Skin of body (tissue), 2 donors: Measurements from ENCODE around the gene MOB3B. TPM values are rescaled to one million over a fixed set of nuclear protein-coding genes. Genes with fewer than 3 reads are reported as not detected.
A peak's percentile ranks its signal among the peaks of the same experiment; 100 is the strongest.
"Not testable (repeated sequence)": the region's sequence is repeated elsewhere in the genome, so short reads cannot be mapped to it uniquely, and the experiment has no call there.

Experiments
- DNase-seq: peaks from one replicate; lab custom pipeline; 2025; lab: John Stamatoyannopoulos, UW
- total RNA-seq: library from RNA; depleted of rRNA; stranded (reverse); fragments of >200 nt; gene quantifications from one replicate; pipeline ENCODE4 v1.2.3, GENCODE V29; 2014

MOB3B gene
- total RNA-seq, 1 donor from 2014 or later, result 4.5 TPM

- no peak for DNase-seq
These were observed 103.6 kb downstream of the MOB3B start for GRCh38 chr9:27425827-27426510.

GRCh38 chr9:27423915-27424710, 105.5 kb downstream of the MOB3B start:
- no peak for DNase-seq

- no peak for DNase-seq
These were observed 107.3 kb downstream of the MOB3B start for GRCh38 chr9:27422279-27422834.

GRCh38 chr9:27421577-27421976, 108.0 kb downstream of the MOB3B start:
- DNase-seq, result no peak

- not testable (repeated sequence) for DNase-seq
These were observed 110.1 kb downstream of the MOB3B start for GRCh38 chr9:27419558-27419957.

GRCh38 chr9:27414220-27414761, 115.3 kb downstream of the MOB3B start:
- peak; percentile 80 for DNase-seq

- DNase-seq, result peak; percentile 80
These were observed 115.9 kb downstream of the MOB3B start for GRCh38 chr9:27413511-27414219.

- no peak for DNase-seq
These were observed 116.7 kb downstream of the MOB3B start for GRCh38 chr9:27412963-27413362.

GRCh38 chr9:27412081-27412480, 117.5 kb downstream of the MOB3B start:
- DNase-seq, result no peak

GRCh38 chr9:27408482-27408881, 121.1 kb downstream of the MOB3B start:
- no peak for DNase-seq

- DNase-seq, result no peak
These were observed 121.6 kb downstream of the MOB3B start for GRCh38 chr9:27408001-27408400.

- DNase-seq, result no peak
These were observed 122.1 kb downstream of the MOB3B start for GRCh38 chr9:27407491-27407890.

- no peak for DNase-seq
These were observed 125.0 kb downstream of the MOB3B start for GRCh38 chr9:27404661-27405060.

- no peak for DNase-seq
These were observed 127.0 kb downstream of the MOB3B start for GRCh38 chr9:27402626-27403025.

GRCh38 chr9:27400334-27400880, 129.2 kb downstream of the MOB3B start:
- no peak for DNase-seq

- DNase-seq, result no peak
These were observed 130.5 kb downstream of the MOB3B start for GRCh38 chr9:27398982-27399653.

- DNase-seq, result no peak
These were observed 133.1 kb downstream of the MOB3B start for GRCh38 chr9:27396495-27396894.

- no peak for DNase-seq
These were observed 134.1 kb downstream of the MOB3B start for GRCh38 chr9:27395484-27395921.

GRCh38 chr9:27394826-27395201, 134.8 kb downstream of the MOB3B start:
- DNase-seq, result no peak

GRCh38 chr9:27394154-27394825, 135.3 kb downstream of the MOB3B start:
- DNase-seq, result peak; percentile 8
